Caco-2 (cell line): ENCODE results near the gene WDR45B. TPM values are rescaled to one million over a fixed set of nuclear protein-coding genes. Genes with fewer than 3 reads are reported as not detected.
A peak's percentile ranks its signal among the peaks of the same experiment; 100 is the strongest.
"Not testable (repeated sequence)": the region's sequence is repeated elsewhere in the genome, so short reads cannot be mapped to it uniquely, and the experiment has no call there.

Experiments used
- BruUV-seq: library from RNA; stranded (reverse); fragments of 400-500 nt; replicated peaks from 2 replicates; lab custom pipeline; 2021; lab: Mats Ljungman, UMichigan
- CTCF ChIA-PET: fragments of 300-600 bp; sonication (Branson Sonifier 250); formaldehyde crosslinking; loops from one replicate; lab custom pipeline; 2022; ENCODE audit warnings: antibody characterized with exemption; lab: Charles Lee
- POLR2A ChIA-PET: fragments of 300-600 bp; sonication (Branson Sonifier 250); formaldehyde crosslinking; loops from one replicate; lab custom pipeline; 2022; ENCODE audit warnings: antibody characterized with exemption; lab: Charles Lee
- DNase-seq, 2 experiments: peaks; one replicate each; pipeline versions ENCODE4 v3.0.0 to v3.0.0-alpha.2; 2020 to 2022
- H3K27me3 ChIP-seq: replicated peaks from 2 replicates; pipeline ENCODE4 v1.6.0; 2011; ENCODE audit warnings: low read length; ENCODE audit not compliant: control insufficient read depth, insufficient read depth
- H3K36me3 ChIP-seq: 2 replicates; pipeline ENCODE4 v1.5.1; 2011; ENCODE audit warnings: low read length; ENCODE audit not compliant: control insufficient read depth, insufficient read depth
- H3K4me1 ChIP-seq: fragments of 250-450 bp; sonication (Bioruptor Pico); 2 replicates; pipeline ENCODE4 v1.5.1; 2020; ENCODE audit warnings: mild to moderate bottlenecking
- H3K4me3 ChIP-seq: 2 replicates; pipeline ENCODE4 v1.5.1; 2011; ENCODE audit warnings: low read depth, mild to moderate bottlenecking, control low read depth, low read length
- H3K9me3 ChIP-seq: fragments of 250-450 bp; sonication (Bioruptor Pico); 2 replicates; pipeline ENCODE4 v1.5.1; 2020; ENCODE audit warnings: mild to moderate bottlenecking, moderate library complexity
- H3K27ac Mint-ChIP-seq: one replicate; pipeline ENCODE4 v1.8.0; 2022; ENCODE audit warnings: mixed read lengths; ENCODE audit not compliant: unreplicated experiment
- H3K27me3 Mint-ChIP-seq: one replicate; pipeline ENCODE4 v1.8.0; 2022; ENCODE audit warnings: mixed read lengths; ENCODE audit not compliant: insufficient read depth, unreplicated experiment
- H3K36me3 Mint-ChIP-seq: one replicate; pipeline ENCODE4 v1.8.0; 2022; ENCODE audit warnings: mild to moderate bottlenecking, mixed read lengths; ENCODE audit not compliant: insufficient read depth, unreplicated experiment
- H3K4me1 Mint-ChIP-seq: one replicate; pipeline ENCODE4 v1.8.0; 2022; ENCODE audit warnings: low read depth, mixed read lengths; ENCODE audit not compliant: unreplicated experiment
- H3K4me3 Mint-ChIP-seq: one replicate; pipeline ENCODE4 v1.8.0; 2022; ENCODE audit warnings: mild to moderate bottlenecking, moderate library complexity, mixed read lengths; ENCODE audit not compliant: unreplicated experiment
- H3K9me3 Mint-ChIP-seq: one replicate; pipeline ENCODE4 v1.8.0; 2022; ENCODE audit warnings: mixed read lengths; ENCODE audit not compliant: unreplicated experiment
- intact Hi-C: fragments of 100-400 bp; cut with micrococcal nuclease; formaldehyde crosslinking; loops from one replicate; pipeline ENCODE4 v1.10.0; 2022; ENCODE audit not compliant: unreplicated experiment
- total RNA-seq: library from RNA; stranded (reverse); gene quantifications from 2 replicates; pipeline ENCODE4 v1.2.3, GENCODE V29; 2022
- TF ChIP-seq, protein P1 (sequence below), 2 experiments: fragments of 200-600 bp in 1 of 2; IDR thresholded peaks; 1 replicate in 1 of 2; 2 replicates in 1 of 2; pipeline versions ENCODE4 v1.5.1 to v1.8.0; 2011 to 2022; ENCODE audit warnings: antibody characterized with exemption in 1 of 2, control low read depth in 1 of 2, inconsistent platforms in 1 of 2, low read depth in 1 of 2, low read length in 1 of 2, mild to moderate bottlenecking in 1 of 2, moderate library complexity in 1 of 2; ENCODE audit not compliant: insufficient read depth in 1 of 2, severe bottlenecking in 1 of 2, unreplicated experiment in 1 of 2

The WDR45B gene
- total RNA-seq, 1 experiment from 2014 or later: 106 TPM

DNA sequence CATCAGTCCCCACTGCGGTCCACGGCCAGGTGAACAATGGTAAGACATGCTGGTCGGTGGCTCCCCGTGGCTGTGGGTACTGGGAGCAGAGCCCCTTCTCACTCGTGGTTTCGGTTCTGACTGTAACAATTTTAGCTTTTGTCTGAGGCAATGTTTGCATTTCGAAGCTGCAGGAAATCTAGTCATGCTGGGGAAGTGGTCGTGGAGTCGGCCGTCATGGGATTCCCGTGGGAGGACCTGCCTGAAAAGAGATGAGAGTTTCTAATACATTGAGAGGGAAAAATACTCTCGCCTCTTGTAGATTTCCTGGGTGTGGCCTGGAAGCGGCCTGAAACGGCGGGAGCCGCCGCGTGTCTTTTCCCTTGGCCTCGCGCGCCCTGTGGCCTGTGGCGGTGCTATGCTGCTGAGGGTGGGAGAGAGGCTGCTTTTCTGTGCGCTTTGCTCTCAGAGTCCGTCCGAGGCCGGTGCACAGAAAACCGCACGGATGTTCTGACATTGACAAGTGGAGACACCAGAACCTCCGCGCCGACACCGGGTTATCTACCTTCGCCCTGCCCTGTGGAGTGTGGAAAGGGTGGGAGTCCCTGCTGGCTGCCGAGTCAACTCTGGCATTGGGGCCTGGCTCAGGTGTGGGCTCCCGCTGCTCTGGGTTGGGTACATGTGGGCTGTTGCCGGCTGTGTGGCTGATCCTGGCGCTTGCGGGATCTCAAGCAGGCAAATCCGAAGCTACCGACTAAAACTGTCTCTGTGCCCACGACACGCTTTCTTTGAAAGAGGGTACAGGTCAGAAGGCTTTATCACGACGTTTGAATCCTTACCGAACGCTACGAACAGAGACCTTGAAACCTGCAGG is 60.8 kb downstream of the WDR45B start:
- H3K4me3 ChIP-seq: no peak overlapping the region
- H3K36me3 ChIP-seq: peaks cover 9% of the 10 kb centered on the region
- Mint-ChIP-seq H3K9me3 (no peaks in the 10 kb centered on the region), H3K36me3 (peaks cover 83% of the 10 kb centered on the region), H3K4me3 (no peak overlapping the region), H3K27ac (peak overlapping the region; percentile 30), H3K4me1 (peaks cover 8% of the 10 kb centered on the region), H3K27me3 (no peaks in the 10 kb centered on the region)
- H3K4me1 ChIP-seq: no peaks in the 10 kb centered on the region
- intact Hi-C loops: no loop called here
- CTCF ChIA-PET: no interaction called here
- no peak for DNase-seq
- no peaks in the 10 kb centered on the region for H3K9me3 ChIP-seq
- POLR2A ChIA-PET: no interaction called here
- TF ChIP-seq, protein P1, sequence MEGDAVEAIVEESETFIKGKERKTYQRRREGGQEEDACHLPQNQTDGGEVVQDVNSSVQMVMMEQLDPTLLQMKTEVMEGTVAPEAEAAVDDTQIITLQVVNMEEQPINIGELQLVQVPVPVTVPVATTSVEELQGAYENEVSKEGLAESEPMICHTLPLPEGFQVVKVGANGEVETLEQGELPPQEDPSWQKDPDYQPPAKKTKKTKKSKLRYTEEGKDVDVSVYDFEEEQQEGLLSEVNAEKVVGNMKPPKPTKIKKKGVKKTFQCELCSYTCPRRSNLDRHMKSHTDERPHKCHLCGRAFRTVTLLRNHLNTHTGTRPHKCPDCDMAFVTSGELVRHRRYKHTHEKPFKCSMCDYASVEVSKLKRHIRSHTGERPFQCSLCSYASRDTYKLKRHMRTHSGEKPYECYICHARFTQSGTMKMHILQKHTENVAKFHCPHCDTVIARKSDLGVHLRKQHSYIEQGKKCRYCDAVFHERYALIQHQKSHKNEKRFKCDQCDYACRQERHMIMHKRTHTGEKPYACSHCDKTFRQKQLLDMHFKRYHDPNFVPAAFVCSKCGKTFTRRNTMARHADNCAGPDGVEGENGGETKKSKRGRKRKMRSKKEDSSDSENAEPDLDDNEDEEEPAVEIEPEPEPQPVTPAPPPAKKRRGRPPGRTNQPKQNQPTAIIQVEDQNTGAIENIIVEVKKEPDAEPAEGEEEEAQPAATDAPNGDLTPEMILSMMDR (IDR thresholded peaks at IDR 0.05; ENCODE audit: insufficient read depth in 1 of 2, low read depth in 1 of 2, low read length in 1 of 2, severe bottlenecking in 1 of 2, unreplicated experiment in 1 of 2): no peak
- BruUV-seq: no TSS peak
- H3K27me3 ChIP-seq: no peaks in the 10 kb centered on the region

DNA sequence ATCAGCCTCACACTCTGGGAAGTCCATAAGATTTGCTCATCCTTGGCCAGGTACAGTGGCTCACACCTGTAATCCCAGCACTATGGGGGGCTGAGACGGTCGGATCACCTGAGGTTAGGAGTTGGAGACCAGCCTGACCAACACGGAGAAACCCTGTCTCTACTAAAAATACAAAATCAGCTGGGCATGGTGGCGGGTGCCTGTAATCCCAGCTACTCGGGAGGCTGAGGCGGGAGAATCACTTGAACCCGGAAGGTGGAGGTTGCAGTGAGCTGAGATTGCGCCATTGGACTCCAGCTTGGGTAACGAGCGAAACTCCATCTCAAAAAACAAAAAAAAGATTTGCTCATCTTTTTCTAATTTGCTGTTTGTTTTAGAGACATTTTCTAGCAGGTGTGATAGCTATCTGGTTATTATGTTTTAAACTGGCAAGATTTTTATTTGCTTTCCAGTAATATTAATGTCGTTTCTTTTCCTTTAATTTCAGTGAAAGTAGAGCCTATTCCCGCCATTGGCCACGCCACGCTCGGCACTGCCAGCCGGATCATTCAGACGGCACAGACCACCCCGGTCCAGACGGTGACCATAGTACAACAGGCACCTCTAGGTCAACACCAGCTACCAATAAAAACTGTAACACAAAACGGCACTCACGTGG is 61.5 kb downstream of the WDR45B start:
- DNase-seq: no peak
- intact Hi-C loops: no loop called here
- H3K36me3 Mint-ChIP-seq: peaks cover 83% of the 10 kb centered on the region
- no peaks in the 10 kb centered on the region for H3K9me3 ChIP-seq
- H3K4me3 Mint-ChIP-seq: no peak overlapping the region
- TF ChIP-seq, protein P1 (IDR thresholded peaks at IDR 0.05; ENCODE audit: insufficient read depth in 1 of 2, low read depth in 1 of 2, low read length in 1 of 2, severe bottlenecking in 1 of 2, unreplicated experiment in 1 of 2): no peak
- no peaks in the 10 kb centered on the region for H3K27me3 ChIP-seq
- no peaks in the 10 kb centered on the region for H3K4me1 Mint-ChIP-seq
- no peaks in the 10 kb centered on the region for H3K27me3 Mint-ChIP-seq
- ChIA-PET CTCF (no interaction called here), POLR2A (no interaction called here)
- H3K9me3 Mint-ChIP-seq: no peaks in the 10 kb centered on the region
- H3K4me3 ChIP-seq: no peak overlapping the region
- peak overlapping the region; percentile 30 for H3K27ac Mint-ChIP-seq
- no peaks in the 10 kb centered on the region for H3K4me1 ChIP-seq
- peaks cover 11% of the 10 kb centered on the region for H3K36me3 ChIP-seq
- no TSS peak for BruUV-seq

DNA sequence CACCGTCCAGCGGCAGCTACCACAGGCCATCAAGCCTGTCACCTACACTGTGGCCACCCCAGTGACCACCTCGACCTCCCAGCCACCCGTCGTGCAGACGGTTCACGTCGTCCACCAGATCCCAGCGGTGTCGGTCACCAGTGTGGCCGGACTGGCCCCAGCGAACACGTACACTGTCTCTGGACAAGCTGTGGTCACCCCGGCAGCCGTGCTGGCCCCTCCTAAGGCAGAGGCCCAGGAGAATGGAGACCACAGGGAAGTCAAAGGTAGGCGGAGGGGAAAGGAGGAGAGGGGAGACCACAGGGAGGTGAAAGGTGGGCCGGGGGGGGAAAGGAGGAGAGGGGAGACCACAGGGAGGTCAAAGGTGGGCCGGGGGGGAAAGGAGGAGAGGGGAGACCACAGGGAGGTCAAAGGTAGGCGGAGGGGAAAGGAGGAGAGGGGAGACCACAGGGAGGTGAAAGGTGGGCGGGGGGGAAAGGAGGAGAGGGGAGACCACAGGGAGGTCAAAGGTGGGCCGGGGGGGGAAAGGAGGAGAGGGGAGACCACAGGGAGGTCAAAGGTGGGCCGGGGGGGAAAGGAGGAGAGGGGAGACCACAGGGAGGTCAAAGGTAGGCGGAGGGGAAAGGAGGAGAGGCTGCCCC is 62.2 kb downstream of the WDR45B start:
- H3K27ac Mint-ChIP-seq, BruUV-seq, H3K27me3 Mint-ChIP-seq, H3K4me1 ChIP-seq, H3K4me3 Mint-ChIP-seq, H3K27me3 ChIP-seq, H3K9me3 Mint-ChIP-seq, H3K4me1 Mint-ChIP-seq, H3K4me3 ChIP-seq, H3K9me3 ChIP-seq, intact Hi-C loops, POLR2A ChIA-PET, DNase-seq, CTCF ChIA-PET: not testable (repeated sequence)
- H3K36me3 ChIP-seq: peaks cover 11% of the 10 kb centered on the region
- H3K36me3 Mint-ChIP-seq: peaks cover 87% of the 10 kb centered on the region
